Transverse colon (tissue), 4 donors: ENCODE results near the gene CD59.

Experiments used
- CTCF ChIP-seq, 5 experiments: fragments of 200-600 bp in 3 of 5; fragments of 450-650 bp in 2 of 5; sonication (generic) in 3 of 5; IDR thresholded peaks; 1 replicate in 2 of 5; 2 replicates in 3 of 5; pipeline ENCODE4 v1.5.1; 2016 to 2017; ENCODE audit warnings: antibody characterized with exemption in 5 of 5, inconsistent platforms in 3 of 5, mild to moderate bottlenecking in 2 of 5, moderate library complexity in 1 of 5
- POLR2AphosphoS5 ChIP-seq, 3 donors: sonication (generic); formaldehyde crosslinking; IDR thresholded peaks; one replicate each; pipeline ENCODE4 v1.6.1; 2016; ENCODE audit warnings: antibody characterized with exemption in 3 of 3

- TF ChIP-seq CTCF (IDR thresholded peaks at IDR 0.05) (no peak), POLR2AphosphoS5 (IDR thresholded peaks at IDR 0.05) (no peak)
These were observed 14.2 kb downstream of the CD59 start for GRCh38 chr11:33721984-33722383.
